K562 treated with DMSO at 1 percent for 4 hours (cell line): Measurements from ENCODE around the gene SMIM14. TPM values are rescaled to one million over a fixed set of nuclear protein-coding genes. Genes with fewer than 3 reads are reported as not detected.

Source experiments
- total RNA-seq: library from RNA; unstranded; fragments of 300-600 nt; gene quantifications from 2 replicates; pipeline ENCODE4 v1.2.3, GENCODE V29; 2022; ENCODE audit not compliant: insufficient read depth

SMIM14 gene
- 6.8 and 8.4 TPM in 2 replicates for total RNA-seq

DNA sequence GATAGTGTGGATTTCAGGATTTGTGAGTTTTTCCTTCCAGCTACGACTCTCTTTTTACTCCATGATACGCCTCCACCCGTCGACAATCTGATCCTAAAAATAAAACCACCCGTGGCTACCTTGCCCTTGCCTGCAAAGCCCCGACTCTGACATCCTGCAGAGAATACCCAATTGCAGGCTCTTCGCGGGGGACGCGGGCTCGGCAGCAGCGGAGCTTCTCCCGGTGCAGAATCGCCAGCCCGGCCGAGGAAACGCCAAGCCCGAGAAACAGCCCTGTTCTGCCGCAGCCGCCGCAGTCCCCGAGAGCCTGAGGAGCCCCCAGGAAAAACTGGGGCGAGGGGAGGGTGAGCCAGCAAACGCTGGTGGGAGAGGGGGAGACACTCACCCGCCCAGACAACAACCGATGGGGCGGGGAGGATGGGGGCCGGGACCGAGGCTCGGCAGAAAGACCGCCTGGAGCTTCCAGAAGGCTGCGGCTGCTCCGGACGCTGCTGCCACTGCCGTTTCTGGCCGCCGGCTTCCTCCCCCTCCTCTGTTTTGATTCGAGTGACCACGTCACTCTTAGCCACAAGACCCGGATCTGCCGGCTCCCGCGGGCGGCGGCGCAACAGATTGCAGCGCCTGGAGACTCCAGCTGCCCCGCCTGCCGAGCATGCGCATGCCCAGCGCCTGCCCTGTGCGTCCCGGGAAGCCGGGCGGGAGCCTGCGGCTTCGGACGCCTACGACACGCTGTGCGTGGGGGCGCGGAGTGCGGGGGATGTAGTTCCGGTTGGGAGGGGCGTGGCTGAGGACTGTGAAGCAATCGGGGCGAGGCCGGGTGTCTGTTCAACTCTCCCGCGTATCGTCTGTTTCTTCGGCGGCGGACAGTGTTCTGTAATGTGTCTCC, at the start of gene SMIM14:
Gene SMIM14 (minus strand): TSS at position 512 of the 886 bp plus-strand sequence. CDS start 33,720 bp downstream, outside the sequence.

DNA sequence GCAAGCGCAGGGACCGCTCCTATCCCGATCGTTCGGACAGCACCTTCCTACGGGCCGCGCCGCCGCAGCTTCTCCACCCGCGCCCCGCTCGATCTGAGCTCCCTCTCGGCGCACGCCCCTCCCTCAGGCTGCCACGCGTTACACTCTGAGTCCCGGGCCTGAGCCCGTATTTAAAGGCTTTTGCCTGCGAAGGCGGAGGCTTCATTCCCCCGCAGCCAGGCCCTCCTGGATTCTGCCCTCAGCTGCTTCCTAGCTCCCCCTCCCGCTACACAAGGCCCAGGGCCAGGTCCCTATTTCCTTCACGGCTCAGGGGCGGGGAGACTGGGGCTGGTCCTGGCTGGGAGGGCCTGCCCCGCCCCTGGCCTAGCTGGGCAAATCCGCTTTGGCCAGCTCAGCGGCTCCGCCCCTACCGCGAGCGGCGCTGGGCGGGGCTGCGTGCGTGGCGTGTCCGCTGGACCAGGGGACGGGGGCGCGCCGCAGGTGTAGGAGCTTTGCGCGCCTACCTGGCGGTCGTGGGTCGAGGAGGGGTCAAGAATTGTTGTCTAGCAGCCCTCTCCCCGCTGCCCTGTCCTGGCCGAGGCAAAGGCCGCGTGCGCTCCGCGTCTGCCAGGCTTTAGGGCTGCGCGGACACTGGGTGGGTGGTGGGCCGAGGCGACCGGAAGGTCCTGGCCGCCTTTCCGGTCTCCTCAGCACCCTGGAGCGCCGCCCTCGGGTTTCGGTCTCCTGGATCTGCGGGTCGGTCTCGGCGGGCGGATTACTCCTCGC, 111.2 kb downstream of the SMIM14 start, which contains the start of gene UGDH:
Gene UGDH (minus strand): TSS at position 144 of the 765 bp plus-strand sequence. CDS start 5,927 bp downstream, outside the sequence.

Other genes starting within 250 kb of the SMIM14 start
- not detected in 2 replicates for gene KLB, start 231.9 kb downstream of the SMIM14 start, total RNA-seq
- 3,129 and 3,526 TPM in 2 replicates for gene RPL9, start 179.9 kb downstream of the SMIM14 start, total RNA-seq
- gene LIAS, start 179.8 kb downstream of the SMIM14 start, total RNA-seq = 14.9 and 17.4 TPM in 2 replicates
- 5.7 and 9.0 TPM in 2 replicates for gene UGDH, start 111.4 kb downstream of the SMIM14 start, total RNA-seq
- gene UBE2K, start 59.3 kb upstream of the SMIM14 start, total RNA-seq = 24.8 and 35.7 TPM in 2 replicates